IPS DF 6.9 (cell line): ENCODE measurements around the gene CEBPZOS.
"Not testable (repeated sequence)": the region's sequence is repeated elsewhere in the genome, so short reads cannot be mapped to it uniquely, and the experiment has no call there.

Experiments
- DNase-seq: peaks from one replicate; pipeline ENCODE4 v3.0.0-alpha.2; 2013; ENCODE audit warnings: low read depth, low spot score
- H3K27ac ChIP-seq: one replicate; pipeline ENCODE4 v1.5.1; 2013; ENCODE audit warnings: low read length, control low read depth
- H3K27me3 ChIP-seq: 2 replicates; pipeline ENCODE4 v1.6.1; 2013; ENCODE audit warnings: mild to moderate bottlenecking, low read length; ENCODE audit not compliant: control insufficient read depth, insufficient read depth
- H3K36me3 ChIP-seq: 2 replicates; pipeline ENCODE4 v1.6.1; 2013; ENCODE audit warnings: low read length; ENCODE audit not compliant: control insufficient read depth, insufficient read depth
- H3K4me1 ChIP-seq: 2 replicates; pipeline ENCODE4 v1.6.1; 2013; ENCODE audit warnings: low read length; ENCODE audit not compliant: control insufficient read depth, insufficient read depth
- H3K4me3 ChIP-seq: 2 replicates; pipeline ENCODE4 v1.5.1; 2013; ENCODE audit warnings: mild to moderate bottlenecking, low read length
- H3K9me3 ChIP-seq: 2 replicates; pipeline ENCODE4 v1.6.1; 2013; ENCODE audit warnings: low read length, inconsistent platforms; ENCODE audit not compliant: control insufficient read depth, insufficient read depth
- WGBS: extraction: QIAGEN DNeasy Blood & Tissue Kit; methylation state at CpG from one replicate; pipeline ENCODE4 v1.1.7; 2013; ENCODE audit warnings: mixed read lengths, missing lambda C conversion rate; ENCODE audit not compliant: insufficient read length, insufficient coverage; 5-methylcytosine and 5-hydroxymethylcytosine counted together

Gene CEBPZOS

DNA sequence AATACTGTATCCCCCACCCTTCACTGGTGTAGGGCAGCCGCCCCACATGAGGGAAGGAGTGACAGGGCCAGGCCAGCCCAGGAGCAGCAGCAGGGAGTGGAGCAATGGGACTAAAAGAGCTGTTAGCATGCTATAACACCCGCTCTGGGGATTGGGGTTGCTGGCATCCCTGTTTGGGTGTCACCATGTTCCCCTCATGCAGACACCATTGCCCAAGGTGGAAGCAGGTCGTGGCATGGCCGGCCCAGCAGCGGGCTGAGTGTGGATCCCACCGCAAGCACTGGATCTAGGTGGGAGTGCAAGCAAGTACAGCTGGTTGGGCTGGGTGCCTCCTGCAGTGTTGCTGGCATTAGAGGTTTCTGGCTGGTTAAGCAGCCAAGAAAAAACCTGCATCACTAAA lies 4.5 kb upstream of the CEBPZOS start:
- no CpG with 5 or more reads among the region's 6 CpGs for WGBS
- no peak for DNase-seq
- no peak overlapping the region for H3K27ac ChIP-seq
- H3K36me3 ChIP-seq = no peaks in the 10 kb centered on the region
- H3K4me3 ChIP-seq = no peak overlapping the region
- H3K27me3 ChIP-seq = no peaks in the 10 kb centered on the region
- H3K4me1 ChIP-seq = peaks cover 10% of the 10 kb centered on the region
- H3K9me3 ChIP-seq = no peaks in the 10 kb centered on the region

GRCh38 chr2:37192551-37192950 lies 3.7 kb upstream of the CEBPZOS start:
- Histone ChIP-seq H3K4me1 (peaks cover 10% of the 10 kb centered on the region), H3K9me3 (no peaks in the 10 kb centered on the region), H3K27me3 (no peaks in the 10 kb centered on the region), H3K4me3 (no peak overlapping the region), H3K36me3 (no peaks in the 10 kb centered on the region), H3K27ac (no peak overlapping the region)
- WGBS = no CpG with 5 or more reads among the region's 1 CpG
- no peak for DNase-seq

DNA sequence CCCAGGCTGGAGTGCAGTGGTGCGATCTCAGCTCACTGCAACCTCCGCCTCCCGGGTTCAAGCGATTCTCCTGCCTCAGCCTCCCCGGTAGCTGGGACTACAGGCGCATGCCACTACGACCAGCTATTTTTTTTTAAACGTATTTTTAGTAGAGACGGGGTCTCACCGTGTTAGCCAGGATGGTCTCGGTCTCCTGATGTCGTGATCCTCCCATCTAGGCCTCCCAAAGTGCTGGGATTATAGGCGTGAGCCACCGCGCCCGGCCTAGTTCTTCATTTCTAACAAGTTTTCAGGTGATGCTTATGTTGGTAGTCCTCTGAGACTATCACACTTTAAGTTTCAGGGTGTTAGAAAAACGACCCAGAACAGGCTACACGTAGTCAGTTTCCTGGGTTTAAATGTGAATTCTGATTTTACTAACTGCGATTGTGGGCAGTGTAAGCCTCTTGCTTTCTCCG lies 405 bp upstream of the CEBPZOS start:
- H3K27ac ChIP-seq, H3K9me3 ChIP-seq, H3K27me3 ChIP-seq, H3K4me1 ChIP-seq, DNase-seq, H3K36me3 ChIP-seq: not testable (repeated sequence)
- peak overlapping the region; percentile 83; the same call in 1 of the 2 replicates for H3K4me3 ChIP-seq
- WGBS = no CpG with 5 or more reads among the region's 20 CpGs

GRCh38 chr2:37198681-37199065 lies 2.4 kb downstream of the CEBPZOS start:
- no peak overlapping the region for H3K4me3 ChIP-seq
- peaks cover 6% of the 10 kb centered on the region; the same call in 1 of the 2 replicates for H3K36me3 ChIP-seq
- WGBS = no CpG with 5 or more reads among the region's 8 CpGs
- no peaks in the 10 kb centered on the region for H3K27me3 ChIP-seq
- H3K9me3 ChIP-seq = peaks cover 2% of the 10 kb centered on the region; the same call in 1 of the 2 replicates
- DNase-seq = no peak
- H3K27ac ChIP-seq = no peak overlapping the region
- H3K4me1 ChIP-seq = no peaks in the 10 kb centered on the region; the same call in 1 of the 2 replicates

DNA sequence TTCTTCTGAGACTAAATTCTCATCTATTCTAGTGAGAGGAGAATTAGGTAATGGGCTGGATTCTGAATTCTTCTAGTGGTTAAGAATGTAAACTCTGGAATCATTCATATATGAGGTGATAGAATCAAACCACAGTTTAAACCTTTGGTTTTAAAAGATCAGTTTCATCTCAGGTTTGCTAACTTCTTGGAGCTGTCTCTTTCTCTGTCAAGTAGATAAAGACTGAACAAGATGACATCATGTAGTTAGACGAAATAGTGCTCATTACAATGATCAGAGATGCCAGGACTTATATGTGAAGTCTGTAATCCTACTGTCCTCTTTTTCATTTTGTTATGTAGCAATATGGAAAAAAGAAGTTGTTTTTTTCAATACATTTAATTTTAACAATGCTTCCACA lies 4.9 kb downstream of the CEBPZOS start:
- no peak for DNase-seq
- H3K36me3 ChIP-seq = peaks cover 13% of the 10 kb centered on the region; the same call in 1 of the 2 replicates
- no peak overlapping the region for H3K4me3 ChIP-seq
- no CpG with 5 or more reads among the region's 1 CpG for WGBS
- peaks cover 2% of the 10 kb centered on the region; the same call in 1 of the 2 replicates for H3K9me3 ChIP-seq
- H3K27me3 ChIP-seq = no peaks in the 10 kb centered on the region
- no peak overlapping the region for H3K27ac ChIP-seq
- no peaks in the 10 kb centered on the region; the same call in 1 of the 2 replicates for H3K4me1 ChIP-seq

DNA sequence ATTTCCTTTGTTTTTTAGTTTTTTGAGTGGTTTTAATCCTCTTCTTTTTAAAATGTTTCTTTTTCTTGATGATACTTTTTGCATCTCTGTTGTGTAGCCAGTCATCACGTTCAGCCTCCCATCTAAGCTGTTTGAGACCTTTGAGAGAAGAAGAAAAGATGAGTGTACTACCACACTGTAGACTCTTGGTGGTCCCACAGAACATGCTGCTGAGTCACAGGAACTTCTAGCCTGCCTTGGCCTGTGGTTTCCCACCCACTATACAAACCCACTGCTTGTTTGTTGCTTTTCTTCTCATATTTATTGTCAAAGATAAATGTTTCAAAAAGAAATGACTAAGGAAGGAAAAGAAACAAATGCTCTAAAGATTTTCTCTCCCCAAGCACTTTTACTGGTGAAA lies 5.5 kb downstream of the CEBPZOS start:
- peaks cover 15% of the 10 kb centered on the region; the same call in 1 of the 2 replicates for H3K36me3 ChIP-seq
- H3K4me1 ChIP-seq = no peaks in the 10 kb centered on the region; the same call in 1 of the 2 replicates
- WGBS = no CpG with 5 or more reads among the region's 1 CpG
- no peak overlapping the region for H3K27ac ChIP-seq
- DNase-seq = no peak
- no peaks in the 10 kb centered on the region for H3K27me3 ChIP-seq
- H3K4me3 ChIP-seq = no peak overlapping the region
- H3K9me3 ChIP-seq = peaks cover 2% of the 10 kb centered on the region; the same call in 1 of the 2 replicates

- WGBS = no CpG with 5 or more reads among the region's 2 CpGs
Measured at GRCh38 chr2:37203708-37204107, 7.4 kb downstream of the CEBPZOS start.

GRCh38 chr2:37205071-37205661 lies 8.9 kb downstream of the CEBPZOS start:
- H3K9me3 ChIP-seq, DNase-seq, H3K27me3 ChIP-seq, H3K4me1 ChIP-seq, H3K4me3 ChIP-seq: not testable (repeated sequence)
- Histone ChIP-seq H3K27ac (peak overlapping the region; percentile 74), H3K36me3 (peaks cover 25% of the 10 kb centered on the region; the same call in 1 of the 2 replicates)
- WGBS = no CpG with 5 or more reads among the region's 8 CpGs

More at GRCh38 chr2:37203708-37204107, 7.4 kb downstream of the CEBPZOS start:
- H3K4me3 ChIP-seq = no peak overlapping the region
- peaks cover 18% of the 10 kb centered on the region; the same call in 1 of the 2 replicates for H3K36me3 ChIP-seq
- no peaks in the 10 kb centered on the region for H3K27me3 ChIP-seq
- no peaks in the 10 kb centered on the region for H3K4me1 ChIP-seq
- no peak for DNase-seq
- peaks cover 2% of the 10 kb centered on the region; the same call in 1 of the 2 replicates for H3K9me3 ChIP-seq
- H3K27ac ChIP-seq = no peak overlapping the region

DNA sequence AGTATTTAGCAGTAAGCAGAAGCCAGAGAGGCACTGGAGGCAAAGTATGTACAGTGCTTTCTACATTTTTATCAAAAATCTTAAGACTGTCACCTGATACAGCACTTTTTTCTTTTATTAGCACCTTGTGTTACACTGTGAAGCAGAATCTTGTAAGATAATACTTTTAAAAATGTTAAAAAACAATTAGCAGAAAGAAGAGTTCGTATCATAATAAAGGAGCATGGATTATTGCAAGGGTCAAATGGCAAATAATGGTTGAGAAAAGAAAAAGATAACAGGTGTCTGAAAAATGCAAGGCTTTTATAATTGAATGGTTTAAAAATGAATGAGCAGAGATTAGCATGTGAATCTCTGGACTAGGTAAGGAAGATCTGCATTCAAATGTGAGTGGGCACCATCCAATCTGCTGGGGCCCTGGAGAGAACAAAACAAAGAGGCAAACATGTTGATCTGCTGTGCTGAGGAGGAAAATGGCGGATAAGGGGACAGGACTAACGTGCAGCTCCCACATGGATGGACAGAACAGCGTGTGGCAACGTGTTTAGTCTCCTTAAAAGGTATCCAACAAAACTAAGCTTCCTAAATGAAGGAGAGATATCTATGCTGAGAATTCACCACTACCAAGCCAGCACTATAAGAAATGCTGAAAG lies 9.5 kb downstream of the CEBPZOS start:
- Histone ChIP-seq H3K27me3 (no peaks in the 10 kb centered on the region), H3K36me3 (peaks cover 29% of the 10 kb centered on the region; the same call in 1 of the 2 replicates), H3K4me3 (no peak overlapping the region), H3K27ac (peak overlapping the region; percentile 74), H3K4me1 (no peaks in the 10 kb centered on the region), H3K9me3 (peaks cover 2% of the 10 kb centered on the region; the same call in 1 of the 2 replicates)
- WGBS = no CpG with 5 or more reads among the region's 5 CpGs
- peak; percentile 83 for DNase-seq

DNA sequence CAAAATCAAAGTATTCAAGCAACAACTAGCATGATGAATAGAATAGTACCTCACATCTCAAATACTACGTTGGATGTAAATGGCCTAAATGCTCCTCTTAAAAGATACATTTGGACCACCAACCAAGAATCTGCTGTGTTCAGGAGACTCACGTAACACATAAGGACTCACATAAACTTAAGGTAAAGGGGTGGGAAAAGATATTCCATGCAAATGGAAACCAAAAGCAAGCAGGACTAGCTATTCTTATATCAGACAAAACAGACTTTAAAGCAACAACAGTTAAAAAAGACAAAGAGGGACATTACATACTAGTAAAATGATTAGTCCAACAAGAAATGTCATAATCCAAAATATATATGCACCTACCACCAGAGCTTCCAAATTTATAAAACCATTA lies 10.5 kb downstream of the CEBPZOS start:
- not testable (repeated sequence) for H3K27me3 ChIP-seq, H3K27ac ChIP-seq, H3K4me3 ChIP-seq, H3K4me1 ChIP-seq, DNase-seq, H3K9me3 ChIP-seq
- no CpG with 5 or more reads among the region's 2 CpGs for WGBS
- H3K36me3 ChIP-seq = peaks cover 36% of the 10 kb centered on the region; the same call in 1 of the 2 replicates
